Kidney (tissue), 14 donors: ENCODE data around the gene CBFA2T3. TPM values are rescaled to one million over a fixed set of nuclear protein-coding genes. Genes with fewer than 3 reads are reported as not detected.

ENCODE experiments used
- DNase-seq, 5 donors: peaks; one replicate each; pipeline ENCODE4 v3.0.0-alpha.2; 2013 to 2020
- FAIRE-seq: peaks from 2 replicates; lab custom pipeline; 2012; peaks lifted over from hg19 to GRCh38; lab: Jason Lieb, UNC
- H3K27ac ChIP-seq, 2 donors: one replicate each; pipeline ENCODE4 v1.7.0; 2013; ENCODE audit warnings: low read depth in 2 of 2, low read length in 2 of 2, inconsistent platforms in 1 of 2
- H3K27me3 ChIP-seq: one replicate; pipeline ENCODE4 v1.7.1; 2013; ENCODE audit warnings: low read length, inconsistent platforms; ENCODE audit not compliant: control insufficient read depth, insufficient read depth
- H3K36me3 ChIP-seq, 3 donors: one replicate each; pipeline versions ENCODE4 v1.7.0 to v1.7.1; 2013; ENCODE audit warnings: low read length in 3 of 3, control low read depth in 1 of 3, inconsistent platforms in 1 of 3; ENCODE audit not compliant: insufficient read depth in 3 of 3, control insufficient read depth in 2 of 3
- H3K4me1 ChIP-seq, 3 donors: one replicate each; pipeline versions ENCODE4 v1.7.0 to v1.7.1; 2013; ENCODE audit warnings: low read length in 3 of 3, inconsistent platforms in 1 of 3, low read depth in 1 of 3; ENCODE audit not compliant: control insufficient read depth in 2 of 3, insufficient read depth in 2 of 3
- H3K4me3 ChIP-seq, 3 donors: one replicate each; pipeline versions ENCODE4 v1.7.0 to v1.8.1; 2013; ENCODE audit warnings: low read length in 3 of 3, control low read depth in 1 of 3, inconsistent platforms in 1 of 3
- H3K9ac ChIP-seq, 3 donors: one replicate each; pipeline versions ENCODE4 v1.7.0 to v1.7.1; 2013; ENCODE audit warnings: low read length in 3 of 3, control low read depth in 1 of 3, inconsistent platforms in 1 of 3
- H3K9me3 ChIP-seq, 3 donors: one replicate each; pipeline versions ENCODE4 v1.7.0 to v1.7.1; 2013; ENCODE audit warnings: low read length in 3 of 3, control low read depth in 1 of 3, inconsistent platforms in 1 of 3; ENCODE audit not compliant: control insufficient read depth in 2 of 3, insufficient read depth in 1 of 3
- intact Hi-C: fragments of 100-400 bp; cut with DNase I; formaldehyde crosslinking; loops from one replicate; pipeline ENCODE4 v1.11.1; 2022
- polyA plus RNA-seq: library from polyadenylated mRNA; stranded (reverse); fragments of 350-450 nt; fragmentation: Illumina TruSeq; extraction: RNeasy Lipid Tissue Mini Kit (QIAGEN cat#74804); gene quantifications from one replicate; pipeline ENCODE4 v1.2.3, GENCODE V29; 2014; ENCODE audit warnings: low read depth, low replicate concordance; ENCODE audit not compliant: insufficient read depth
- total RNA-seq: library from RNA; stranded (reverse); fragmentation: NEBNext Ultra II Directional; extraction: Animal tissue kit (Norgen Biotek cat#: 25700); gene quantifications from one replicate; pipeline ENCODE4 v1.2.1, GENCODE V29; 2021
- TF ChIP-seq, protein P1 (sequence below): IDR thresholded peaks from 3 replicates; pipeline ENCODE4 v1.5.1; 2012; ENCODE audit warnings: mild to moderate bottlenecking, moderate library complexity, borderline replicate concordance; ENCODE audit not compliant: insufficient read depth; ENCODE audit errors: extremely low read depth
- donor health status: control.
- donor health status: control.
- donor health status: control.
- donor health status: control.
- donor health status: control.
- donor health status: DM: yes; HTN: yes; CAD: no.
- donor health status: Normal renal cell carcinoma (clear cell type).

The CBFA2T3 gene
- total and polyA plus RNA-seq, 2 donors from 2014 or later: 0.75 to 8.0 TPM

DNA sequence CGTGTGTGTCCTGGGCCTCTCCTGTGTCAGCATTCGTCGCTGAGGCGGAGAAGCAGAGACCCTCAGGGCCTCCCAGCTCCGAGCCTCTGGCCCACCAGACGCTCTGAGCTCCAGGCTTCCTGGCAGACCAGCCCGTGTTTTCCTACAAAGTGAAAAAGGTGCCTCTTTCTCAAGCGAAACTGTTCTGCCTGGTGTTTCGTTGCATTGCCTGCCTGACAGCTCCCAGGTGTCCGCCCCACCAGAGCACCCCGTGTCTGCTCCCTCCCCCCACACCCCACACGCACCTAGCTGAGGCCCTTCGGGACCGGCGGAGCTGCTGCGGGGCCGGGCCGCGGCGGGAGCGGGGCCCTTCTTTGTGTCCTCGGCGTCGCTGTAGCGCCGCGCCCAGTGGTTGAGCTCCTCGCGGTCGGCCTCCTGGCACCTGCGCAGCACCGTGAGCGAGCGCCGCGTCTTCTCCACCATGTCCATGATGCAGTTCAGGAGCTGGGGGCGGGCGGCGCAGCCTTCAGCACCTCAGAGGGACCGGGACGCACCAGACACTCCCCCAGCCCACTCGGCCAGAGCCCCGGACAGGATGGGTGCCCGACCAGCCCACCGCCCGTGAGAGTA is 95.9 kb downstream of the CBFA2T3 start:
- Histone ChIP-seq H3K36me3 (no peaks in the 10 kb centered on the region), H3K4me3 (no peak overlapping the region), H3K9ac (no peak overlapping the region), H3K4me1 (peaks cover 0 to 2% (median 0%) of the 10 kb centered on the region in 3 donors), H3K27me3 (no peaks in the 10 kb centered on the region), H3K9me3 (no peaks in the 10 kb centered on the region), H3K27ac (no peak overlapping the region)
- TF ChIP-seq, protein P1, sequence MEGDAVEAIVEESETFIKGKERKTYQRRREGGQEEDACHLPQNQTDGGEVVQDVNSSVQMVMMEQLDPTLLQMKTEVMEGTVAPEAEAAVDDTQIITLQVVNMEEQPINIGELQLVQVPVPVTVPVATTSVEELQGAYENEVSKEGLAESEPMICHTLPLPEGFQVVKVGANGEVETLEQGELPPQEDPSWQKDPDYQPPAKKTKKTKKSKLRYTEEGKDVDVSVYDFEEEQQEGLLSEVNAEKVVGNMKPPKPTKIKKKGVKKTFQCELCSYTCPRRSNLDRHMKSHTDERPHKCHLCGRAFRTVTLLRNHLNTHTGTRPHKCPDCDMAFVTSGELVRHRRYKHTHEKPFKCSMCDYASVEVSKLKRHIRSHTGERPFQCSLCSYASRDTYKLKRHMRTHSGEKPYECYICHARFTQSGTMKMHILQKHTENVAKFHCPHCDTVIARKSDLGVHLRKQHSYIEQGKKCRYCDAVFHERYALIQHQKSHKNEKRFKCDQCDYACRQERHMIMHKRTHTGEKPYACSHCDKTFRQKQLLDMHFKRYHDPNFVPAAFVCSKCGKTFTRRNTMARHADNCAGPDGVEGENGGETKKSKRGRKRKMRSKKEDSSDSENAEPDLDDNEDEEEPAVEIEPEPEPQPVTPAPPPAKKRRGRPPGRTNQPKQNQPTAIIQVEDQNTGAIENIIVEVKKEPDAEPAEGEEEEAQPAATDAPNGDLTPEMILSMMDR: no peak
- FAIRE-seq (no peak), DNase-seq (peak in 3 of 5 donors; percentile 38 to 44 (median 44))
- intact Hi-C loops: no loop called here

DNA sequence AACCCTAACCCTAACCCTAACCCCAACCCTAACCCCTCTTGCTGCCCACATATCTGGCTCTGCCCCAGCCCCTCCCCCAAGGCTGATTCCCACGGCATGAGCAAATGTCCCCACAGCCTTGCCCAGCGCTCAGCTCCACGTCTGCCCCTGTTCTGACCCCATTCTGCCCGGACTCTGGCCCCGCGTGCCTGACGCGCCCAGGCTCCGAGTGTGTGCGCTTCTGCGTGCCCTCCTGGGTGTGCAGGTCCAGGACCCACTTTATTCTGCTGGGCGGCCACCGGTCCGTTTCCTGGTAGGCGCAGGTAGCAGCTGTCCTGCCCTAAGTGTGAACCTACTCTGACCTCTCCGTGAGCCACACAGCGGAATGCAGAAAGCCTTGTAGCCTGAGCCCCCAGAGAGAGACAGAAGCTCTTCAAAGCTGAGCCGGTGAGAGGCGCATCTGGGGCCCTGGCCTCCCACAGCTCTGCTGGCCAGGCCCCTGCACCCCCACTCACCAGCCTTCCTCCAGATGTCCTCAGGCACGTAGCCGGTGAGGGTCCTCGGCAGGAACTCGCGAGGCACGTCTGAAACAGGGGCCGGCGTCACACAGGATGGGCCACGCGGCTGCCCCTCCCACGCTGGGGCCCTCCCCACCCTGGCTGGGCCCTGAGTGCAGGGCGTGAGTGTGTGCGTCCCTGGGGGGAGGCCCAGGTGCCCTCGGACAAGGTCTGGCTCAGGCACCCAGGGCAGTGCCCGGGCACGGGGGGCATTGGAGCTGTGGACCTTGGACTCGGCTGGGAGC is 96.6 kb downstream of the CBFA2T3 start:
- no peak overlapping the region for H3K4me3 ChIP-seq

DNA sequence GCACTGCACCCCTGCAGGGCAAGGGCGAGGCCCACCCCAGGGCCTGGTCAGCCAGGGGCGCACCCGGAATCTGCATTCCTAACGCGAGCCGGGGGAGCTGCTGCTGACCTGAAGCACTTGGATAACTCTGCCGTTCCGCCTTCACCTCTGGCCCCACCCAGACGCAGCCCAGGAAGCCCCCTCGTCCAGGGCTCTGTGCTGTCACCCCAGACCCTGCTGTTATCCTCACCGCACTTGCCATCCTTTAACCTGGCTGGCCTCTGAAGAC is 97.3 kb downstream of the CBFA2T3 start:
- DNase-seq (no peak), FAIRE-seq (no peak)
- H3K27me3 ChIP-seq: no peaks in the 10 kb centered on the region
- no peak overlapping the region for H3K9ac ChIP-seq
- H3K4me1 ChIP-seq: peaks cover 0 to 2% (median 0%) of the 10 kb centered on the region in 3 donors
- H3K36me3 ChIP-seq: no peaks in the 10 kb centered on the region
- TF ChIP-seq, protein P1: no peak
- intact Hi-C loops: no loop called here
- H3K27ac ChIP-seq: no peak overlapping the region
- no peaks in the 10 kb centered on the region for H3K9me3 ChIP-seq
- H3K4me3 ChIP-seq: no peak overlapping the region

More for the DNA sequence above, 96.6 kb downstream of the CBFA2T3 start:
- H3K4me1 ChIP-seq: peaks cover 0 to 2% (median 0%) of the 10 kb centered on the region in 3 donors
- no peaks in the 10 kb centered on the region for H3K36me3 ChIP-seq
- DNase-seq (peak in 3 of 5 donors; percentile 25 to 42 (median 35)), FAIRE-seq (no peak)
- intact Hi-C loops: no loop called here
- no peak overlapping the region for H3K9ac ChIP-seq
- TF ChIP-seq, protein P1: no peak
- no peaks in the 10 kb centered on the region for H3K9me3 ChIP-seq
- H3K27me3 ChIP-seq: no peaks in the 10 kb centered on the region
- no peak overlapping the region for H3K27ac ChIP-seq
